OCI-LY3 (cell line): ENCODE results near the gene FXR2.

Source experiments
- CTCF ChIP-seq: fragments of 200-600, 300-600 bp; sonication (generic); IDR thresholded peaks from 2 replicates; pipeline ENCODE4 v1.5.1; 2014; ENCODE audit warnings: antibody characterized with exemption, low read length, low read depth
- EZH2phosphoT487 ChIP-seq: fragments of 200-600 bp; shearing (Covaris generic); IDR thresholded peaks from 2 replicates; pipeline ENCODE4 v1.6.1; 2018; ENCODE audit warnings: antibody characterized with exemption, mixed run types, low read depth

- no peak for TF ChIP-seq CTCF
- no peak for TF ChIP-seq EZH2phosphoT487
These were observed 44.3 kb downstream of the FXR2 start for GRCh38 chr17:7570351-7570750.
